Spleen (tissue), 7 donors: ENCODE data around the gene RNF166.

Source experiments
- CTCF ChIP-seq, 11 experiments: fragments of 200-600 bp in 7 of 11; fragments of 450-650 bp in 4 of 11; sonication (generic) in 4 of 11; IDR thresholded peaks in 8 of 11; conservative IDR thresholded peaks in 3 of 11; 1 replicate in 7 of 11; 2 replicates in 4 of 11; pipeline versions ENCODE4 v1.4.0 to v1.8.0; 2016 to 2021; ENCODE audit warnings: antibody characterized with exemption in 11 of 11, inconsistent platforms in 4 of 11, mild to moderate bottlenecking in 1 of 11
- POLR2A ChIP-seq, 3 donors: fragments of 450-650 bp; IDR thresholded peaks; one replicate each; pipeline ENCODE4 v1.5.1; 2017; ENCODE audit warnings: antibody characterized with exemption in 3 of 3, mild to moderate bottlenecking in 1 of 3
- POLR2AphosphoS5 ChIP-seq, 3 donors: sonication (generic); formaldehyde crosslinking; IDR thresholded peaks; one replicate each; pipeline ENCODE4 v1.5.1; 2017; ENCODE audit warnings: antibody characterized with exemption in 3 of 3
- donor health status: DM: no; HTN: no; CAD: no; lungs with moderate emphysema.
- donor health status: DM: no; HTN: no; CAD: no.
- donor health status: DM: no; HTN: no; CAD: no.

GRCh38 chr16:88723507-88723887 is 17.3 kb upstream of the RNF166 start:
- TF ChIP-seq POLR2A (IDR thresholded peaks at IDR 0.05) (no peak), CTCF (IDR thresholded peaks at IDR 0.05 in 8 of 11, conservative IDR thresholded peaks at IDR 0.05 in 3 of 11) (no peak), POLR2AphosphoS5 (IDR thresholded peaks at IDR 0.05) (no peak)
